Neural crest cell (in vitro differentiated cells): Measurements from ENCODE around the gene CYP3A4. TPM values are rescaled to one million over a fixed set of nuclear protein-coding genes. Genes with fewer than 3 reads are reported as not detected.

Experiments used
- DNase-seq: peaks from one replicate; pipeline ENCODE4 v3.0.0; 2021; ENCODE audit warnings: low read depth, mixed read lengths, low spot score
- H3K27ac Mint-ChIP-seq: one replicate; pipeline ENCODE4 v1.8.0; 2021; ENCODE audit warnings: mild to moderate bottlenecking, mixed read lengths; ENCODE audit not compliant: unreplicated experiment
- H3K27me3 Mint-ChIP-seq: 2 replicates; pipeline ENCODE4 v1.8.0; 2021; ENCODE audit warnings: low read depth, mild to moderate bottlenecking, mixed read lengths
- H3K36me3 Mint-ChIP-seq: 2 replicates; pipeline ENCODE4 v1.8.0; 2021; ENCODE audit warnings: low read depth, mild to moderate bottlenecking, mixed read lengths
- H3K4me1 Mint-ChIP-seq: 2 replicates; pipeline ENCODE4 v1.8.0; 2021; ENCODE audit warnings: mixed read lengths
- H3K4me3 Mint-ChIP-seq: one replicate; pipeline ENCODE4 v1.8.0; 2021; ENCODE audit warnings: mild to moderate bottlenecking, mixed read lengths
- H3K9me3 Mint-ChIP-seq: 2 replicates; pipeline ENCODE4 v1.8.0; 2021; ENCODE audit warnings: mixed read lengths
- CTCF ChIP-seq: fragments of 200-600 bp; sonication (generic); conservative IDR thresholded peaks from 2 replicates; pipeline ENCODE4 v1.5.0; 2021; ENCODE audit warnings: antibody characterized with exemption, mild to moderate bottlenecking
- total RNA-seq: library from RNA; stranded (reverse); gene quantifications from 2 replicates; pipeline ENCODE4 v1.2.1, GENCODE V29; 2021

CYP3A4 gene
- total RNA-seq, 1 donor from 2014 or later, result not detected

DNA sequence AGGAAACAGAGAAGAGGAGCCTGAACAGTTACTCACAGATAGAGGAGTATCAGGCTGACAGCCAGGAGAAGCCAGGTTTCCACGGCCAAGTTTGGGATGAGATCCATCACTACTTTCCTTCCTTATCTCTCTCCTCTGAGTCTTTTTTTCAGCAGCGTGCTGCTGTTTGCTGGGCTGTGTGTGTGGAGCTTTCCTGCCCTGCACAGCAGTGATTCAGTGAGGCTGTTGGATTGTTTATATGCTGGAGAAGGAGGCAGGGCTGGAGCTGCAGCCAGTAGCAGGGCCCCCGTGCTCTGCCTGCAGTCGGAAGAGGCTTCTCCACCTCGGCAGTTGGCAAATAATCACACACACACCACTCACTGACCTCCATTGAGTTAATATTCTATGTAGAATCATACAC is 49.0 kb downstream of the CYP3A4 start, which contains the start of gene CYP3A7:
CYP3A7 (minus strand) TSS at position 210 of the 400 bp plus-strand sequence; CDS start at position 107, 103 bp downstream.
- Mint-ChIP-seq H3K4me3 (no peak within 1 kb of the TSS), H3K27ac (no peak within 1 kb of the TSS), H3K4me1 (no peaks in the 10 kb centered on the region), H3K36me3 (no peaks in the 10 kb centered on the region), H3K27me3 (peaks cover 3% of the 10 kb centered on the region), H3K9me3 (no peaks in the 10 kb centered on the region)
- no peak for TF ChIP-seq CTCF
- DNase-seq, result no peak

GRCh38 chr7:99733448-99733847 is 50.5 kb downstream of the CYP3A4 start:
- TF ChIP-seq CTCF, result peak; percentile 46
- Mint-ChIP-seq H3K4me1 (no peaks in the 10 kb centered on the region), H3K27ac (no peak overlapping the region), H3K36me3 (no peaks in the 10 kb centered on the region), H3K27me3 (peaks cover 3% of the 10 kb centered on the region), H3K9me3 (no peaks in the 10 kb centered on the region), H3K4me3 (no peak overlapping the region)
- DNase-seq, result no peak

- Mint-ChIP-seq H3K27ac (no peak overlapping the region), H3K36me3 (no peaks in the 10 kb centered on the region), H3K4me1 (no peaks in the 10 kb centered on the region), H3K9me3 (no peaks in the 10 kb centered on the region), H3K27me3 (peaks cover 3% of the 10 kb centered on the region), H3K4me3 (no peak overlapping the region)
- DNase-seq, result no peak
- TF ChIP-seq CTCF, result no peak
Observed at GRCh38 chr7:99733003-99733402, 51.0 kb downstream of the CYP3A4 start.

GRCh38 chr7:99731638-99732374 is 52.2 kb downstream of the CYP3A4 start:
- Mint-ChIP-seq H3K4me1 (no peaks in the 10 kb centered on the region), H3K4me3 (no peak overlapping the region), H3K27ac (no peak overlapping the region), H3K9me3 (no peaks in the 10 kb centered on the region), H3K27me3 (peaks cover 3% of the 10 kb centered on the region), H3K36me3 (no peaks in the 10 kb centered on the region)
- DNase-seq, result no peak
- TF ChIP-seq CTCF, result no peak

GRCh38 chr7:99730992-99731391 is 53.0 kb downstream of the CYP3A4 start:
- Mint-ChIP-seq H3K4me1 (no peaks in the 10 kb centered on the region), H3K27me3 (peaks cover 3% of the 10 kb centered on the region), H3K27ac (no peak overlapping the region), H3K4me3 (no peak overlapping the region), H3K9me3 (no peaks in the 10 kb centered on the region), H3K36me3 (no peaks in the 10 kb centered on the region)
- DNase-seq, result no peak
- no peak for TF ChIP-seq CTCF
